GM23338 (cell line): ENCODE measurements around the gene PRDM2. TPM values are rescaled to one million over a fixed set of nuclear protein-coding genes. Genes with fewer than 3 reads are reported as not detected.
"Not testable (repeated sequence)": the region's sequence is repeated elsewhere in the genome, so short reads cannot be mapped to it uniquely, and the experiment has no call there.

Source experiments
- ATAC-seq: fragments of 200-7000 bp; cut with Tn5 transposase; 3 replicates; pipeline ENCODE4 v1.9.1; 2020
- DNase-seq: peaks from one replicate; pipeline ENCODE4 v3.0.0-alpha.2; 2015; ENCODE audit warnings: low spot score
- H2AFZ ChIP-seq: fragments of 200-600 bp; sonication (generic); 2 replicates; pipeline ENCODE4 v1.8.0; 2016; ENCODE audit warnings: antibody characterized with exemption, mild to moderate bottlenecking, moderate library complexity
- H3F3A ChIP-seq: fragments of 200-600 bp; sonication (generic); replicated peaks from 2 replicates; pipeline ENCODE4 v1.8.0; 2017; ENCODE audit warnings: antibody characterized with exemption, mixed run types, low read depth
- H3K27ac ChIP-seq: fragments of 200-600 bp; sonication (generic); 2 replicates; pipeline ENCODE4 v1.6.1; 2016; ENCODE audit warnings: low read depth
- H3K27me3 ChIP-seq: fragments of 200-600 bp; sonication (generic); 2 replicates; pipeline ENCODE4 v1.8.0; 2016; ENCODE audit warnings: mild to moderate bottlenecking, mixed run types, moderate library complexity; ENCODE audit not compliant: insufficient read depth
- H3K36me3 ChIP-seq: fragments of 200-600 bp; sonication (generic); 2 replicates; pipeline ENCODE4 v1.8.0; 2016; ENCODE audit warnings: mild to moderate bottlenecking; ENCODE audit not compliant: insufficient read depth
- H3K4me1 ChIP-seq: fragments of 200-600 bp; sonication (generic); 2 replicates; pipeline ENCODE4 v1.8.0; 2016; ENCODE audit warnings: mild to moderate bottlenecking, moderate library complexity; ENCODE audit not compliant: insufficient read depth
- H3K4me2 ChIP-seq: fragments of 200-600 bp; sonication (generic); 2 replicates; pipeline ENCODE4 v1.7.1; 2017; ENCODE audit warnings: mixed run types
- H3K4me3 ChIP-seq: fragments of 200-600 bp; sonication (generic); 2 replicates; pipeline ENCODE4 v1.6.1; 2016; ENCODE audit warnings: mixed run types
- H3K79me2 ChIP-seq: fragments of 200-600 bp; sonication (generic); replicated peaks from 2 replicates; pipeline ENCODE4 v1.8.0; 2017; ENCODE audit warnings: mild to moderate bottlenecking; ENCODE audit not compliant: insufficient read depth
- H3K9me2 ChIP-seq: fragments of 200-600 bp; sonication (generic); 2 replicates; pipeline ENCODE4 v1.8.0; 2017; ENCODE audit not compliant: insufficient read depth
- H4K20me1 ChIP-seq: fragments of 200-600 bp; sonication (generic); replicated peaks from 2 replicates; pipeline ENCODE4 v1.8.0; 2017; ENCODE audit warnings: mild to moderate bottlenecking; ENCODE audit not compliant: insufficient read depth
- H3K27ac Mint-ChIP-seq: 2 replicates; pipeline ENCODE4 v1.8.0; 2020; ENCODE audit warnings: inconsistent platforms, mild to moderate bottlenecking, moderate library complexity, mixed read lengths
- H3K27me3 Mint-ChIP-seq: 3 replicates; pipeline ENCODE4 v1.8.0; 2022; ENCODE audit warnings: low read depth, mild to moderate bottlenecking, moderate library complexity, mixed read lengths, inconsistent platforms; ENCODE audit not compliant: insufficient read depth, poor library complexity
- H3K36me3 Mint-ChIP-seq: 3 replicates; pipeline ENCODE4 v1.8.0; 2021; ENCODE audit warnings: low read depth, mild to moderate bottlenecking, inconsistent platforms, moderate library complexity, mixed read lengths
- H3K4me1 Mint-ChIP-seq: 3 replicates; pipeline ENCODE4 v1.8.0; 2020; ENCODE audit warnings: mild to moderate bottlenecking, inconsistent platforms, mixed read lengths
- H3K4me3 Mint-ChIP-seq: 3 replicates; pipeline ENCODE4 v1.8.0; 2021; ENCODE audit warnings: moderate library complexity, mild to moderate bottlenecking, inconsistent platforms, mixed read lengths
- H3K9me3 Mint-ChIP-seq: 3 replicates; pipeline ENCODE4 v1.8.0; 2020; ENCODE audit warnings: moderate library complexity, mild to moderate bottlenecking, inconsistent platforms, mixed read lengths
- CREB1 ChIP-seq: fragments of 250-450 bp; sonication (Bioruptor Pico); IDR thresholded peaks from 2 replicates; pipeline ENCODE4 v1.5.0; 2020; ENCODE audit warnings: low read depth, mild to moderate bottlenecking, moderate library complexity
- EZH2 ChIP-seq: fragments of 200-600 bp; sonication (generic); IDR thresholded peaks from one replicate; pipeline ENCODE4 v1.8.0; 2017; ENCODE audit warnings: antibody characterized with exemption, mild to moderate bottlenecking, low read depth; ENCODE audit not compliant: unreplicated experiment
- EZH2phosphoT487 ChIP-seq: fragments of 200-600 bp; sonication (generic); IDR thresholded peaks from one replicate; pipeline ENCODE4 v1.8.1; 2018; ENCODE audit warnings: antibody characterized with exemption; ENCODE audit not compliant: unreplicated experiment
- POLR2AphosphoS5 ChIP-seq: IDR thresholded peaks from 2 replicates; pipeline ENCODE4 v1.6.1; 2016; ENCODE audit warnings: antibody characterized with exemption, low read depth
- STAT1 ChIP-seq: IDR thresholded peaks from one replicate; pipeline ENCODE4 v1.6.1; 2016; ENCODE audit warnings: antibody characterized with exemption; ENCODE audit not compliant: unreplicated experiment
- ZNF114 ChIP-seq: fragments of 250-450 bp; sonication (Bioruptor Pico); IDR thresholded peaks from 2 replicates; pipeline ENCODE4 v1.5.0; 2020; ENCODE audit warnings: mild to moderate bottlenecking, moderate library complexity
- ZNF331 ChIP-seq: fragments of 250-450 bp; sonication (Bioruptor Pico); IDR thresholded peaks from 2 replicates; pipeline ENCODE4 v1.5.0; 2020; ENCODE audit warnings: low read depth, mild to moderate bottlenecking, moderate library complexity
- polyA plus RNA-seq: library from polyadenylated mRNA; unstranded; fragments of >200 nt; fragmentation: Nextera tagmentation; extraction: Ambion mirVana; gene quantifications from 2 replicates; pipeline ENCODE4 v1.2.1, GENCODE V29; 2016
- total RNA-seq: library from RNA; depleted of rRNA; stranded (reverse); fragments of >200 nt; shearing (Covaris generic); gene quantifications from 2 replicates; pipeline ENCODE4 v1.2.3, GENCODE V29; 2014
- TF ChIP-seq, protein P1 (sequence below), 2 experiments: fragments of 200-600 bp in 1 of 2; sonication (generic) in 1 of 2; conservative IDR thresholded peaks; 2 replicates each; pipeline versions ENCODE4 v1.5.1 to v1.6.1; 2016 to 2017; ENCODE audit warnings: antibody characterized with exemption in 2 of 2, low read depth in 2 of 2, mild to moderate bottlenecking in 2 of 2, moderate library complexity in 1 of 2
- TF ChIP-seq, protein P2 (sequence below): IDR thresholded peaks from 2 replicates; pipeline ENCODE4 v1.6.1; 2016; ENCODE audit warnings: antibody characterized with exemption
- TF ChIP-seq, protein P3 (sequence below): IDR thresholded peaks from one replicate; pipeline ENCODE4 v1.6.1; 2018; ENCODE audit warnings: antibody characterized with exemption; ENCODE audit not compliant: unreplicated experiment

Gene PRDM2
- total and polyA plus RNA-seq, 2 experiments from 2014 or later, result 11.6 to 28.3 TPM

DNA sequence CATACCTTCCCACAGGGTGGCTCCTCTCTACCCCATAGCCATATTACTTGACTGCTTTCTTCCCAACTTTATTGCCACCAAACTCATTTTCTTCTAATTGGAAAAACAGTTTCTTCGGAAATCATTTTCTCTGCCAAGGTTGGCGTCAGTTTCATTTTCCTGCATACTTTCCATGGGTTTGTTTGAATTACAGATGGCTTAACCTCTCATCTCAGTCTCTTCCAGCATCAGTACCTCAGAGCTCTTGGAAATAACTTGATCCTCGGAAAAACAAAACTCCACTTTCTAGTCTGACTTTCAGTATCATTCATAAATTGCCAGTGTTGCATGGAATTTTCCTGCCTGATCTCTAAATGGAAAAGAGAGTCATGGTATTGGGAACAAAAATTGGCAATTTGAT, 20.3 kb upstream of the PRDM2 start:
- Mint-ChIP-seq H3K27me3 (no peaks in the 10 kb centered on the region), H3K36me3 (no peaks in the 10 kb centered on the region), H3K27ac (no peak overlapping the region), H3K4me1 (no peaks in the 10 kb centered on the region), H3K4me3 (no peak overlapping the region), H3K9me3 (peaks cover 9% of the 10 kb centered on the region; the same call in 2 of the 3 replicates)
- Histone ChIP-seq H3K79me2 (no peaks in the 10 kb centered on the region), H3K27me3 (no peaks in the 10 kb centered on the region), H3K4me2 (no peak overlapping the region), H3K27ac (no peak overlapping the region), H4K20me1 (no peaks in the 10 kb centered on the region), H3K4me1 (no peaks in the 10 kb centered on the region), H3F3A (no peaks in the 10 kb centered on the region), H2AFZ (no peak overlapping the region), H3K36me3 (no peaks in the 10 kb centered on the region), H3K4me3 (no peak overlapping the region), H3K9me2 (peaks cover 6% of the 10 kb centered on the region; the same call in 1 of the 2 replicates)
- DNase-seq, result no peak
- ATAC-seq, result no peak
- TF ChIP-seq ZNF114 (no peak), STAT1 (no peak), EZH2phosphoT487 (no peak), EZH2 (no peak), ZNF331 (CRISPR knock-in tag) (no peak), POLR2AphosphoS5 (no peak), CREB1 (CRISPR knock-in tag) (no peak)
- TF ChIP-seq, protein P1, sequence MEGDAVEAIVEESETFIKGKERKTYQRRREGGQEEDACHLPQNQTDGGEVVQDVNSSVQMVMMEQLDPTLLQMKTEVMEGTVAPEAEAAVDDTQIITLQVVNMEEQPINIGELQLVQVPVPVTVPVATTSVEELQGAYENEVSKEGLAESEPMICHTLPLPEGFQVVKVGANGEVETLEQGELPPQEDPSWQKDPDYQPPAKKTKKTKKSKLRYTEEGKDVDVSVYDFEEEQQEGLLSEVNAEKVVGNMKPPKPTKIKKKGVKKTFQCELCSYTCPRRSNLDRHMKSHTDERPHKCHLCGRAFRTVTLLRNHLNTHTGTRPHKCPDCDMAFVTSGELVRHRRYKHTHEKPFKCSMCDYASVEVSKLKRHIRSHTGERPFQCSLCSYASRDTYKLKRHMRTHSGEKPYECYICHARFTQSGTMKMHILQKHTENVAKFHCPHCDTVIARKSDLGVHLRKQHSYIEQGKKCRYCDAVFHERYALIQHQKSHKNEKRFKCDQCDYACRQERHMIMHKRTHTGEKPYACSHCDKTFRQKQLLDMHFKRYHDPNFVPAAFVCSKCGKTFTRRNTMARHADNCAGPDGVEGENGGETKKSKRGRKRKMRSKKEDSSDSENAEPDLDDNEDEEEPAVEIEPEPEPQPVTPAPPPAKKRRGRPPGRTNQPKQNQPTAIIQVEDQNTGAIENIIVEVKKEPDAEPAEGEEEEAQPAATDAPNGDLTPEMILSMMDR (conservative IDR thresholded peaks at IDR 0.05; ENCODE audit: low read depth in 2 of 2), result no peak
- TF ChIP-seq, protein P2, sequence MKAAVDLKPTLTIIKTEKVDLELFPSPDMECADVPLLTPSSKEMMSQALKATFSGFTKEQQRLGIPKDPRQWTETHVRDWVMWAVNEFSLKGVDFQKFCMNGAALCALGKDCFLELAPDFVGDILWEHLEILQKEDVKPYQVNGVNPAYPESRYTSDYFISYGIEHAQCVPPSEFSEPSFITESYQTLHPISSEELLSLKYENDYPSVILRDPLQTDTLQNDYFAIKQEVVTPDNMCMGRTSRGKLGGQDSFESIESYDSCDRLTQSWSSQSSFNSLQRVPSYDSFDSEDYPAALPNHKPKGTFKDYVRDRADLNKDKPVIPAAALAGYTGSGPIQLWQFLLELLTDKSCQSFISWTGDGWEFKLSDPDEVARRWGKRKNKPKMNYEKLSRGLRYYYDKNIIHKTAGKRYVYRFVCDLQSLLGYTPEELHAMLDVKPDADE, result no peak
- TF ChIP-seq, protein P3, sequence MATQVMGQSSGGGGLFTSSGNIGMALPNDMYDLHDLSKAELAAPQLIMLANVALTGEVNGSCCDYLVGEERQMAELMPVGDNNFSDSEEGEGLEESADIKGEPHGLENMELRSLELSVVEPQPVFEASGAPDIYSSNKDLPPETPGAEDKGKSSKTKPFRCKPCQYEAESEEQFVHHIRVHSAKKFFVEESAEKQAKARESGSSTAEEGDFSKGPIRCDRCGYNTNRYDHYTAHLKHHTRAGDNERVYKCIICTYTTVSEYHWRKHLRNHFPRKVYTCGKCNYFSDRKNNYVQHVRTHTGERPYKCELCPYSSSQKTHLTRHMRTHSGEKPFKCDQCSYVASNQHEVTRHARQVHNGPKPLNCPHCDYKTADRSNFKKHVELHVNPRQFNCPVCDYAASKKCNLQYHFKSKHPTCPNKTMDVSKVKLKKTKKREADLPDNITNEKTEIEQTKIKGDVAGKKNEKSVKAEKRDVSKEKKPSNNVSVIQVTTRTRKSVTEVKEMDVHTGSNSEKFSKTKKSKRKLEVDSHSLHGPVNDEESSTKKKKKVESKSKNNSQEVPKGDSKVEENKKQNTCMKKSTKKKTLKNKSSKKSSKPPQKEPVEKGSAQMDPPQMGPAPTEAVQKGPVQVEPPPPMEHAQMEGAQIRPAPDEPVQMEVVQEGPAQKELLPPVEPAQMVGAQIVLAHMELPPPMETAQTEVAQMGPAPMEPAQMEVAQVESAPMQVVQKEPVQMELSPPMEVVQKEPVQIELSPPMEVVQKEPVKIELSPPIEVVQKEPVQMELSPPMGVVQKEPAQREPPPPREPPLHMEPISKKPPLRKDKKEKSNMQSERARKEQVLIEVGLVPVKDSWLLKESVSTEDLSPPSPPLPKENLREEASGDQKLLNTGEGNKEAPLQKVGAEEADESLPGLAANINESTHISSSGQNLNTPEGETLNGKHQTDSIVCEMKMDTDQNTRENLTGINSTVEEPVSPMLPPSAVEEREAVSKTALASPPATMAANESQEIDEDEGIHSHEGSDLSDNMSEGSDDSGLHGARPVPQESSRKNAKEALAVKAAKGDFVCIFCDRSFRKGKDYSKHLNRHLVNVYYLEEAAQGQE, result no peak

DNA sequence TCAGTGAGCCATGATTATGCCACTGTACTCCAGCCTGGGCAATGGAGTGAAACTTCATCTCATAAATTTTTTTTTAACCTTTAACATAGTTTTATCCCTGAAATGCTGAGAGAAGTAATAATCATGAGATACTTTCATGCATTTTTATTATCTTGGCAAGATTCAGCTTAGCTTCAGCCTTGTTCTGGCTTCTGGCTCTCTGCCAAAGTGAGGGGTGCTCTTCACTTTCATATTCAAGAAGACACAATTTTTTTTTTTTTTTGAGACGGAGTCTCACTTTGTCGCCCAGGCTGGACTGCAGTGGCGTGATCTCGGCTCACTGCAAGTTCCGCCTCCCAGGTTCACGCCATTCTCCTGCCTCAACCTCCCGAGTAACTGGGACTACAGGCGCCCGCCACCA, 19.4 kb upstream of the PRDM2 start:
- not testable (repeated sequence) for DNase-seq, H3K27ac ChIP-seq, H3K27me3 Mint-ChIP-seq, H3K4me3 Mint-ChIP-seq, ATAC-seq, H3K36me3 Mint-ChIP-seq, H3K36me3 ChIP-seq, H3K4me1 Mint-ChIP-seq, H3K9me3 Mint-ChIP-seq, H3K9me2 ChIP-seq, H2AFZ ChIP-seq, H3F3A ChIP-seq, H3K27ac Mint-ChIP-seq, H3K79me2 ChIP-seq, H3K4me2 ChIP-seq, H3K4me1 ChIP-seq, H3K27me3 ChIP-seq, H3K4me3 ChIP-seq, H4K20me1 ChIP-seq
